NCI-H1417 (cell line): ENCODE data around the gene ERVH48-1.
"Not testable (repeated sequence)": the region's sequence is repeated elsewhere in the genome, so short reads cannot be mapped to it uniquely, and the experiment has no call there.

Source experiments
- DNase-seq, 3 experiments: peaks; one replicate each; lab custom pipeline; 2025; lab: John Stamatoyannopoulos, UW

Gene ERVH48-1

DNA sequence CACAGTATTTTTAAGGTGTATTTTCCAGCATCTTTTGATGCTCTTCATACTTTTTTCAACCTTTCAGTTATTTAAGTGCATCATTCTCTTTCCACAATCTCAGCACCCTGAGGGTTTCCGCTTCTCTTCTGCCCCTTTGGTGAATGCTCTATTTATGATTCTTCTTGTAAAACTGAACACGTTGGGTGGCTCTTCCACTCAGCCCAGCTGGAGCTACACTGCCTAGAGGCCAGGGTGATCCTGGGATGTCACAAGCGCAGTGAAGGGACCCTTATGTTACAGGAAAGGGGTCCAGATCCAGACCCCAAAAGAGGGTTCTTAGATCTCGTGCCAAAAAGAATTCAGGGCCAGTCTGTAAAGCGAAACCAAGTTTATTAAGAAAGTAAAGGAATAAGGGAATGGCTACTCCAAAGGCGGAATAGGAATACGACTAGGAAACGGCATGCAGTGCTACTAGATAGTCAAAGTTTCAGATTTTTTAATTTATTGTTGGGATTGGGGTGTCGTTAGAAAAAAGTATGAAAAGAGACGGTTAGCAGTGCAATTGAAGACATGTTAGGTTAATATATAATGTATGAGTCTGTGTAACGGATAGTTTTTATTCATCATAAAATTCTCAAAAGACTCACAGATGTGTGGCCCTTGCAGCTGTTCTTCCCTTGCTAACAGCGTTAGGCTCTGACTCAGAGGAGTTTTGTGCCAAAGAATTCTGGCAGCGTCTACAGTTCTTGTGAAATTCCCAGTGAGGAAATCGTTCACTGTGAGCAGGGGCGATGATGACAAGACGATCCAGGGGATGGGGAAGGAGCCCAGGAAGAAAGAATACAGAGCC lies 14.4 kb upstream of the ERVH48-1 start:
- no peak for DNase-seq

DNA sequence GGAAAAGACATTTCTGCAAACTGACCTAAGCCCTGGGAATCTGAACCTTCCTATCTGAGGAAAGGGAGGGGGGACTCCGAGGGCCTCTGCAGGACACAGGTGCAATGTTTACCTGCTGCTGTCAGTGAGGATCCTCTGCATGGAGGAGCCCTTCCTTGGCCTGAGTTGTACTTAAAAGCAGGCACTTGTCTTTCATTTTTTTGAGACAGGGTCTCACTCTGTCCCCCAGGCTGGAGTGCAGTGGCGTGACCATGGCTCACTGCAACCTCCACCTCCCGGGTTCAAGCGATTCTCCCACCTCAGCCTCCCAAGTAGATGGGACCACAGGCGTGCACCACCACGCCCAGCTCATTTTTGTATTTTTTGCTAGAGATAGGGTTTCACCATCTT lies 13.2 kb upstream of the ERVH48-1 start:
- DNase-seq: not testable (repeated sequence)

- no peak for DNase-seq
Measured at GRCh38 chr21:42937960-42938605, 12.7 kb upstream of the ERVH48-1 start.

DNA sequence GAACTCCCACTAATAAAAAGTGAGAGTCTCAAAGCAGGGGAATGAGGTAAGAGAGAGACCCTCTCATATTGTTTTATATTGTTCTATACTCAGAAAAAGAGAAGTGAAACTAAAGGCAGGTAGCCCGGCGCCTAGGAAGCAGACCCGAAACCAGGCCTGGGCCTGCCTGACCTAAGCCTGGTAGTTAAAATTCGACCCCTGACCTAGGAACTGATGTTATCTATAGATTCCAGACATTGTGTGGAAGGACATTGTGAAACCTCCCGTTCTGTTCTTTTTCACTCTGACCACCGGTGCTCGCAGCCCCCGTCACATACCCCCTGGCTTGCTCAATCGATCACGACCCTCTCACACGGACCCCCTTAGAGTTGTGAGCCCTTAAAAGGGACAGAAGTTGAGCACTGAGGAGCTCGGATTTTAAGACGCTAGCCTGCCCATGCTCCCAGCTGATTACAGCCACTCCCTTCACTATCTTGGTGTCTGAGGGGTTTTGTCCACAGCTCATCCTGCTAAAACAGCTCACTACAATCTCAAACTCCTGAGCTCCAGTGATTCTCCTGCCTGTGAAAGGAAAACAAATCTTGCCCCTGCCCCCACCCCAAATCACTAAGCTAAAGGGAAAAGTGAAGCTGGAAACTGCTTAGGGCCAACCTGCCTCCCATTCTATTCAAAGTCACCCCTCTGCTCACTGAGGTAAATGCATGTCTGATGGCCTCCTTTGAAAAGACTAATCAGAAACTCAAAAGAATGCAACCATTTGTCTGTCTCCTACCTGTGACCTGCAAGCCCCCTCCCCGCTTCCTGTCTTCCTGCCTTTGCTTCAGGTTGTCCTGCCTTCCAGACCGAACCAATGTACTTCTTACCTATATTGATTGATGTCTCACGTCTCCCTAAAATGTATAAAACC lies 11.9 kb upstream of the ERVH48-1 start:
- not testable (repeated sequence) for DNase-seq

GRCh38 chr21:42936360-42936759 lies 10.9 kb upstream of the ERVH48-1 start:
- DNase-seq: not testable (repeated sequence)

DNA sequence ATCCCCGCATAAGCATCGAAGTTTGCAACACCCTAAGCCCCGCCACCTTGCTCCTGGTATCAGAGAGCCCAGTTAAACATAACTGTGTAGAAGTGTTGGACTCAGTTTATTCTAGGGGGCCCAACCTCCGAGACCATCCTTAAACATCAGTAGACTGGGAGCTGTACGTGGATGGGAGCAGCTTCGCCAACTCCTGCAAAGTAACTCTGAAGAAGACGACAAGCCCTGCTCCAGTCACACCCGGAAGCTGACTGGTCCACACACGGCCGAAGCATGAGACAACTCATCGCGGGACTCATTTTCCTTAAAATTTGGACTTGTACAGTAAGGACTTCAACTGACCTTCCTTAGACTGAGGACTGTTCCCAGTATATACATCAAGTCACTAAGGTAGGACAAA lies 8.5 kb upstream of the ERVH48-1 start:
- not testable (repeated sequence) for DNase-seq

GRCh38 chr21:42933137-42933970 lies 7.9 kb upstream of the ERVH48-1 start:
- DNase-seq: peak in 1 of 3 experiments; percentile 45

GRCh38 chr21:42932378-42933136 lies 7.1 kb upstream of the ERVH48-1 start:
- not testable (repeated sequence) for DNase-seq

DNA sequence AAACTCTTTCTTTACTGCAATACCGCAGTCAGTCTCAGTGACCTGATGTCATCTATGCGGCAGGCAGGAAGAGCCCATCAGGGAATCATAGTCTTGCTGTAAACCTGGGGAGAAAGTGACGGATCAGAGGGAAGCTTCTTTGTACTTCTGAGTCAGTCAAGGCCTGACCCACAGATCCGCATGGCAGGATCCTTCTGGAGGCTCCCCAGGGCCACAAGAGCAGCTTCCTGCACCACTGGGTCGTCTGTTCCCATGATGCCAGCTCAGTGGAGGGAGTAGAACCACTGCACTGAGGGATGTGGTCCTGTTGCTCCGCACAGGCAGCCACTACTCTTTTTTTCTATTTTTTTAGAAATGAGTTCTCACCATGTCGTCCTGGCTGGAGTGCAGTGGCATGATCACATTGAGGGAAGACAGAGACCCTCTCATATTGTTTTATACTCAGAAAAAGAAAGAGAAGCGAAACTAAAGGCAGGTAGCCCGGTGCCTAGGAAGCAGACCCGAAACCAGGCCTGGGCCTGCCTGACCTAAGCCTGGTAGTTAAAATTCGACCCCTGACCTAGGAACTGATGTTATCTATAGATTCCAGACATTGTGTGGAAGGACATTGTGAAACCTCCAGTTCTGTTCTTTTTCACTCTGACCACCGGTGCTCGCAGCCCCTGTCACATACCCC lies 6.3 kb upstream of the ERVH48-1 start:
- DNase-seq: no peak

DNA sequence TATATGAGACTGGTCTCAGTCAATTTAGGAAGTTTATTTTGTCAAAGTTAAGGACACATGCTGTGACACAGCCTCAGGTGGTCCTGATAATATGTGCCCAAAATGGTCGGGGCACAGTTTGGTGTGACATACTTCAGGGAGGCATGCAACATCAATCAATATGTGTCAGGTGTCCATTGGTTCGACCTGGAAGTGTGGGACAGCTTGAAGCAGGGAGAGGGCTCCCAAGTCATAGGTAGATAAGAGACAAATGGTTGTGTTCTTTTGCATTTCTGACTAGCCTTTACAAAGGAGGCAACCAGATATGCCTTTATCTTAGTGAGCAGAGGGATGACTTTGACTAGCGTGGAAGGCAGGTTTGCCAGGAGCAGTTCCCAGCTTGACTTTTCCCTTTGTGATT lies 4.5 kb upstream of the ERVH48-1 start:
- no peak for DNase-seq

- DNase-seq: not testable (repeated sequence)
Measured at GRCh38 chr21:42927474-42928200, 2.2 kb upstream of the ERVH48-1 start.

DNA sequence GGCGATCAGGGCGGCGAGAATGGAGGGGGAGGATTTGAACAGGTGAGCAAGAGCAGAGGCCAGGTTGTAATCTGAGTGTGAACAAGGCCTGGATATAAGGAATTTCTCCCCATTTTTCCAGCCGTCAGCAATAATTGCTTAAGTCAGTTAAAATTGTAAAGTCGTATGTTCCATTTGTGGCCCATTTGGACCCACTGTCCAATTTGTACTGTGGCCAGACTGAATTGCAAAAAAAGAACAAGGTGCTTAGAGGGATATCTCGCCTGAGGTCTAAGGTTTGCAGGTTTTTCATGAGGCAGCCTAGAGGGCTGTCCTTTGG lies 1.0 kb downstream of the ERVH48-1 start:
- no peak for DNase-seq

DNA sequence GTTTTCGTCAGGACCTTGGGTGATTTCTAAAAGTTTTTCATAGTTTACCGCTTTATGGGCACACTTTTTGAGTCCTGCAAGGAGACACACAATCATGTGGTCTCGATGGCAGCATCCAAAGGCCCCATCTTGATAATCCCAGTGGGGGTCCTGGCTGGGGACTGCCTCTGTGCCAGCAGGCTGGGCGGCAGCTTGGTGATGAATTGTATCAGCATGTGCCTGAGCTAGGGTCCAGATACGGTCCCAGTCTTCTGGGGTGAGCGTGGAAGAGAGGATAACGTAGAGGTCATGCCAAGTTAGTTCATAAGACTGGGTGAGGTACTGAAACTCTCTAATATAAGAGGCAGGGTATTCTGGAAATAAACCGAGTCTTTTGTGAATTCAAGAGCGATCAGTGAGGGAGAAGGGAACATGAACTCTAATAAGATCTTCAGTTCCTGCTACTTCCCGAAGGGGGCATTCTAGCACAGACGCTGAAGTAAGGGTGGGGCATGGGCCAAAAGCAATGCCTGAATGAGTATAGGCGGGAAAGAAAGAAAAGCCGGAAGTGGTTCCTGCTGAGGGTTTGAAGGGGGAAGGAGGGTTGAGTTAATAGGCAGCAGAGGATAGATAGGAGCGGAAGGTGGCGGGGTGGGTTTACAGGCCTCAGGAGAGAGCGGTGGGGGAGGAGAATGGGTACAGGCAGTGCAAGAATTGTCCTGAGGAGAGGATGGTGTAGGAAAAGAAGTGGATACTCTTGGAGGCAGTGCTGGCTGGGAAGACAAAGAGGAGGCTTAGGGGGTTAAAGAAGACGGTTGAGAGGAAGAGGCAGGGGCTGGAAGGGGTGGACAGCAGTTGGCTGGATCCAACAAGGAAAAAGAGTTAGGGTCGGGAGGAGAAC lies 1.6 kb downstream of the ERVH48-1 start:
- peak; percentile 64 to 89 (median 87) for DNase-seq

GRCh38 chr21:42922918-42923317 lies 2.5 kb downstream of the ERVH48-1 start:
- no peak for DNase-seq

DNA sequence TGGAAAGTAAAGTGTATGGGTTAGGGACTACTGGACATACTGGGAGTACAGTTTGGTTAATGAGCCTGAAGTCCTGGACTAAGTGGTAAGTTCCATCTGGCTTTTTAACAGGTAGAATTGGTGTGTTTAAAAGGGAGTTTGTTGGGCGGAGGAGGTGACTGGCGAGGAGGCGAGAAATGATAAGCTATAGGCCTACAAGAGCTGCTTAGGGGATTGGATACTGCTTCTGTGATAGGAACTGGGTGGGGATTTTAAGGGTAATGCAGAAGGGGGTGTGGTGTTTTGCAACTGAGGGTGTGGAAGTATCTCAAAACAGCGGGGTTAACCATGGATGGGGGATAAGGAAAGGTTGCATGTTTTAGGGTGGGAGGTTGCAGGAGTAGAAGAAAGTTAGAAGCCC lies 3.5 kb downstream of the ERVH48-1 start:
- DNase-seq: no peak

GRCh38 chr21:42918291-42918690 lies 7.1 kb downstream of the ERVH48-1 start:
- no peak for DNase-seq

DNA sequence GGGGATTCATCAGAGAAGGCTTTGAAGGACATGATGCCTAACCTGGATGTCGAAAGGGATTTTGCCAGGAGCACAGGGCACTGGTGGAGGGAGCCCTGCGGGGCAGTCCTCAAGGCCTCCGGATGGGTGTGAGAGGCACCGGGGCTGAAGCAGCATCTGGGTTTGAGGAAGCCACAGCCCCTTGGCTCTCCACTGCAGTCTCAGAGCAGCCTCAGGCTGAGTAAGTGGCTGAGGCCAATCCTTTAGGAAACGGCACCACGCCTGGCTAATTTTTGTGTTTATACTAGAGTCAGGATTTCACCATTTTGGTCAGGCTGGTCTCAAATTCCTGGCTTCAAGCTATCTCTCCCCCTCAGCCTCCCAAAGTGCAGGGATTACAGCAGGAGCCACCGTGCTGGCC lies 12.0 kb downstream of the ERVH48-1 start:
- DNase-seq: no peak

GRCh38 chr21:42911920-42912319 lies 13.5 kb downstream of the ERVH48-1 start:
- DNase-seq: not testable (repeated sequence)

DNA sequence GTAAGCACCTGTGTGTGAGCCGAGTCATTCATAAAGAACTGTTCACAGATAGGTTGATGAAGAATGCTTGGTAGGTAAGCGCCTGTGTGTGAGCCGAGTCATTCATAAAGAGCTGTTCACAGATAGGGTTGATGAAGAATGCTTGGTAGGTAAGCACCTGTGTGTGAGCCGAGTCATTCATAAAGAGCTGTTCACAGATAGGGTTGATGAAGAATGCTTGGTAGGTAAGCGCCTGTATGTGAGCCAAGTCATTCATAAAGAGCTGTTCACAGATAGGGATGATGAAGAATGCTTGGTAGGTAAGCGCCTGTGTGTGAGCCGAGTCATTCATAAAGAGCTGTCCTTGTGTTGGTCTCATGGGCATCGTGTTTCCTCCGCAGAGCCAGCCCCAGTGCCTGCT lies 16.9 kb downstream of the ERVH48-1 start:
- DNase-seq: not testable (repeated sequence)
